SK-N-SH (cell line): ENCODE results near the gene MEOX1. TPM values are rescaled to one million over a fixed set of nuclear protein-coding genes. Genes with fewer than 3 reads are reported as not detected.

Experiments
- CTCF ChIA-PET: fragments of 300-600, 350-600 bp; formaldehyde crosslinking; extraction: SDS; loops from one replicate; lab custom pipeline; 2021; lab: Yijun Ruan, JAX
- POLR2A ChIA-PET: fragments of 350-600 bp; sonication (Branson Sonifier 250); formaldehyde crosslinking; extraction: SDS; loops from one replicate; lab custom pipeline; 2020; ENCODE audit warnings: antibody characterized with exemption, inconsistent platforms; lab: Yijun Ruan, JAX
- DNase-seq: peaks from one replicate; pipeline ENCODE4 v3.0.0; 2012
- H2AFZ ChIP-seq: fragments of 200-600 bp; sonication (generic); 2 replicates; pipeline ENCODE4 v1.8.1; 2016; ENCODE audit warnings: antibody characterized with exemption, mild to moderate bottlenecking, low read depth
- H3F3A ChIP-seq: fragments of 200-600 bp; sonication (generic); replicated peaks from 2 replicates; pipeline ENCODE3; 2016; ENCODE audit warnings: antibody characterized with exemption, mild to moderate bottlenecking; ENCODE audit not compliant: insufficient read depth
- H3K27ac ChIP-seq, 2 experiments: fragments of 200-500 bp in 1 of 2; fragments of 200-600 bp in 1 of 2; sonication (Bioruptor generic) in 1 of 2; sonication (generic), shearing (Covaris generic) in 1 of 2; 2 replicates each; pipeline versions ENCODE4 v1.5.1 to v1.6.1; 2014 to 2016; ENCODE audit warnings: low read depth in 2 of 2, inconsistent platforms in 1 of 2, low read length in 1 of 2, mild to moderate bottlenecking in 1 of 2, mixed read lengths in 1 of 2
- H3K27me3 ChIP-seq: fragments of 200-600 bp; sonication (generic), shearing (Covaris generic); 2 replicates; pipeline ENCODE4 v1.6.1; 2016; ENCODE audit warnings: mixed run types; ENCODE audit not compliant: insufficient read depth
- H3K36me3 ChIP-seq, 2 experiments: fragments of 200-500 bp in 1 of 2; fragments of 200-600 bp in 1 of 2; sonication (Bioruptor generic) in 1 of 2; sonication (generic) in 1 of 2; replicated peaks in 1 of 2; 2 replicates each; pipeline versions ENCODE3 to v1.5.1; 2014 to 2016; ENCODE audit warnings: low read length in 1 of 2, mild to moderate bottlenecking in 1 of 2; ENCODE audit not compliant: insufficient read depth in 2 of 2, control insufficient read depth in 1 of 2
- H3K4me1 ChIP-seq, 2 experiments: fragments of 200-500 bp in 1 of 2; fragments of 200-600 bp in 1 of 2; sonication (Bioruptor generic) in 1 of 2; sonication (generic), shearing (Covaris generic) in 1 of 2; 2 replicates each; pipeline versions ENCODE4 v1.5.1 to v1.6.1; 2014 to 2016; ENCODE audit warnings: low read depth in 1 of 2, low read length in 1 of 2, mixed run types in 1 of 2; ENCODE audit not compliant: insufficient read depth in 2 of 2, control insufficient read depth in 1 of 2
- H3K4me2 ChIP-seq: fragments of 200-600 bp; sonication (generic), shearing (Covaris generic); 2 replicates; pipeline ENCODE4 v1.6.1; 2017; ENCODE audit warnings: mixed run types
- H3K4me3 ChIP-seq, 2 experiments: fragments of 200-500 bp in 1 of 2; fragments of 200-600 bp in 1 of 2; sonication (Bioruptor generic) in 1 of 2; sonication (generic), shearing (Covaris generic) in 1 of 2; 2 replicates each; pipeline versions ENCODE4 v1.5.1 to v1.8.1; 2014 to 2016; ENCODE audit warnings: low read depth in 2 of 2, inconsistent platforms in 1 of 2, low read length in 1 of 2, mild to moderate bottlenecking in 1 of 2, mixed read lengths in 1 of 2, moderate library complexity in 1 of 2
- H3K79me2 ChIP-seq: fragments of 200-600 bp; sonication (generic); 2 replicates; pipeline ENCODE4 v1.8.1; 2017; ENCODE audit warnings: mild to moderate bottlenecking; ENCODE audit not compliant: insufficient read depth
- H3K9ac ChIP-seq: fragments of 200-600 bp; sonication (generic); 2 replicates; pipeline ENCODE4 v1.6.1; 2017; ENCODE audit warnings: mixed run types
- H3K9me2 ChIP-seq: fragments of 200-600 bp; sonication (generic); 2 replicates; pipeline ENCODE4 v1.6.1; 2017; ENCODE audit warnings: mixed run types
- H3K9me3 ChIP-seq: fragments of 200-600 bp; sonication (generic); 2 replicates; pipeline ENCODE4 v1.6.1; 2017; ENCODE audit warnings: mixed run types, mild to moderate bottlenecking, moderate library complexity
- H4K20me1 ChIP-seq: fragments of 200-600 bp; sonication (generic); 2 replicates; pipeline ENCODE4 v1.6.1; 2017; ENCODE audit warnings: mild to moderate bottlenecking, mixed run types; ENCODE audit not compliant: insufficient read depth
- CHD2 ChIP-seq: fragments of 150-350 bp; IDR thresholded peaks from 2 replicates; pipeline ENCODE4 v1.6.1; 2018; ENCODE audit warnings: low read length; ENCODE audit not compliant: partially characterized antibody
- FOXM1 ChIP-seq: IDR thresholded peaks from 2 replicates; pipeline ENCODE4 v1.4.0; 2012; ENCODE audit warnings: low read depth, mild to moderate bottlenecking
- GABPA ChIP-seq: IDR thresholded peaks from 2 replicates; pipeline ENCODE4 v1.4.0; 2012; ENCODE audit warnings: low read depth, mild to moderate bottlenecking
- MAX ChIP-seq: IDR thresholded peaks from 2 replicates; pipeline ENCODE4 v1.4.0; 2012; ENCODE audit warnings: low read depth
- MEF2A ChIP-seq: IDR thresholded peaks from 2 replicates; pipeline ENCODE4 v1.4.0; 2012; ENCODE audit warnings: low read depth, borderline replicate concordance
- NFIC ChIP-seq: IDR thresholded peaks from 2 replicates; pipeline ENCODE4 v1.4.0; 2012; ENCODE audit warnings: borderline replicate concordance
- NRF1 ChIP-seq: IDR thresholded peaks from 2 replicates; pipeline ENCODE4 v1.6.1; 2012; ENCODE audit warnings: low read depth, mild to moderate bottlenecking, low read length
- RAD21 ChIP-seq: IDR thresholded peaks from 2 replicates; pipeline ENCODE4 v1.6.1; 2012; ENCODE audit warnings: mild to moderate bottlenecking, low read length
- SMC3 ChIP-seq: IDR thresholded peaks from 2 replicates; pipeline ENCODE4 v1.6.1; 2012; ENCODE audit warnings: low read depth, low read length, improper control_type of control experiment
- TEAD4 ChIP-seq: IDR thresholded peaks from 2 replicates; pipeline ENCODE4 v1.4.0; 2012; ENCODE audit warnings: mild to moderate bottlenecking, borderline replicate concordance; ENCODE audit not compliant: insufficient read depth
- USF1 ChIP-seq: IDR thresholded peaks from 2 replicates; pipeline ENCODE4 v1.4.0; 2012; ENCODE audit warnings: low read depth, borderline replicate concordance
- WGBS: methylation state at CpG from one replicate; pipeline ENCODE4 v1.1.6; 2017; ENCODE audit warnings: low lambda C conversion rate; 5-methylcytosine and 5-hydroxymethylcytosine counted together
- polyA plus RNA-seq, 3 experiments: library from polyadenylated mRNA; depleted of rRNA; stranded (reverse); fragments of >200 nt; gene quantifications; 2 replicates each; pipeline ENCODE4 v1.2.3, GENCODE V29; 2012
- TF ChIP-seq, protein P1 (sequence below): fragments of 150-350 bp; IDR thresholded peaks from 2 replicates; pipeline ENCODE4 v1.6.1; 2017; ENCODE audit warnings: antibody characterized with exemption, low read length, low read depth, borderline replicate concordance

MEOX1 gene
- polyA plus RNA-seq, 1 of the 3 experiments (the other 2 are of a cell fraction) = 0.05 TPM

DNA sequence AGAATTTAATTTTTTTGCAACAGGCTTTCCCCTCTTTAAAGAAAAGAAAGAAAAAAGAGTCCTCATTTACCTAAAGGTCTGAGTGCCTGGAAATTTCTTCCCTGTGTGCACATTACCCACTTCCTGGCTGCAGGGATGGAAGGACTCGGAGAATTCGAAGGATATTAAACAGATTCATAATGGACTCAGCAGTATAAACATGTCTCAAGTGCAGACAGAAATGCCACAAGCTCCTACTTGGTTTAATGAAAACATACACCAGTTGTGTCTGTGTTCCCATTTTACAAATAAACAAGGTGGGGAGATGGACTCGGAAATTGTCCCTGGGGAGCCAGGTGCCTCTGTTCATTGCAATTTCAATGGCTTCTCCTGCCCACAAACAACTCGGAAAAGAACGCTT, 47.2 kb downstream of the MEOX1 start:
- Histone ChIP-seq H3K27me3 (no peaks in the 10 kb centered on the region), H3K4me1 (no peaks in the 10 kb centered on the region), H3K9ac (no peak overlapping the region), H2AFZ (no peak overlapping the region), H3K9me2 (no peaks in the 10 kb centered on the region), H3K4me2 (no peak overlapping the region), H3K4me3 (no peak overlapping the region), H4K20me1 (no peaks in the 10 kb centered on the region), H3K79me2 (no peaks in the 10 kb centered on the region), H3K9me3 (no peaks in the 10 kb centered on the region), H3F3A (no peaks in the 10 kb centered on the region), H3K36me3 (no peaks in the 10 kb centered on the region), H3K27ac (no peak overlapping the region)
- TF ChIP-seq SMC3 (no peak), CHD2 (no peak), MEF2A (no peak)
- 73% methylated on average over 5 of the region's 5 CpGs for WGBS
- POLR2A ChIA-PET = no interaction called here
- CTCF ChIA-PET = interaction anchor here (1.7 to 2.0 kb wide), 3 partner anchors 10 to 38 kb away, joined by 5 to 9 read pairs (median 8); no protein-coding TSS in a partner anchor
- no peak for DNase-seq

DNA sequence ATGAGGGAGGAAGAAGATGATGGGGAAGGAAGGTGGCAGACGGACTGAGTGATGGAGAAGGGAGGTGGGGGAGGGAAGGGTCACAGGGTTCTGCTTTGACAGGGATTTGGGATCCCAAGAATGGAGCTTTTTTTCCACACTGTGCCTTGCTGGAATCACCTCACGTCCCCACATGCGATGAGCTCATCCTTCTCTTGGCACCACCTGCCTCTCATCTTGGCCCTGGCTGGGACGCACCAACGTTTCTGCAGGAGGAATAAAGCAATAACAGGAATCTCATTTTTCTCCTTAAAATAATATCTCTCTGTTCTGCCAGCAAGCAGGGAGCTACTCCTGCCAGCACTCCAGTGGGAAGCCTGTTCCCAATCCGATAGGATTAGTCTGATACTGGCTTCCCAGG, 47.8 kb downstream of the MEOX1 start:
- no peak for TF ChIP-seq FOXM1
- TF ChIP-seq, protein P1, sequence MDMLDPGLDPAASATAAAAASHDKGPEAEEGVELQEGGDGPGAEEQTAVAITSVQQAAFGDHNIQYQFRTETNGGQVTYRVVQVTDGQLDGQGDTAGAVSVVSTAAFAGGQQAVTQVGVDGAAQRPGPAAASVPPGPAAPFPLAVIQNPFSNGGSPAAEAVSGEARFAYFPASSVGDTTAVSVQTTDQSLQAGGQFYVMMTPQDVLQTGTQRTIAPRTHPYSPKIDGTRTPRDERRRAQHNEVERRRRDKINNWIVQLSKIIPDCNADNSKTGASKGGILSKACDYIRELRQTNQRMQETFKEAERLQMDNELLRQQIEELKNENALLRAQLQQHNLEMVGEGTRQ = no peak
- no peak for TF ChIP-seq GABPA
- TF ChIP-seq USF1 = no peak
- TF ChIP-seq RAD21 = no peak
- TF ChIP-seq MAX = no peak
- TF ChIP-seq NFIC = no peak
- TF ChIP-seq NRF1 = no peak
- TF ChIP-seq TEAD4 = no peak
- CTCF ChIA-PET = interaction anchor here (0.8 to 2.0 kb wide), 4 partner anchors 10 to 37 kb away, joined by 3 to 9 read pairs (median 6); no protein-coding TSS in a partner anchor
- no peak overlapping the region for H3K4me2 ChIP-seq
- H3K9me3 ChIP-seq = no peaks in the 10 kb centered on the region
- H3K9ac ChIP-seq = no peak overlapping the region
- no peak for DNase-seq
- no peaks in the 10 kb centered on the region for H4K20me1 ChIP-seq
- H3F3A ChIP-seq = no peaks in the 10 kb centered on the region
- H3K4me1 ChIP-seq = no peaks in the 10 kb centered on the region
- no peaks in the 10 kb centered on the region for H3K9me2 ChIP-seq
- 75% methylated on average over 6 of the region's 6 CpGs for WGBS
- POLR2A ChIA-PET = no interaction called here
- H3K79me2 ChIP-seq = no peaks in the 10 kb centered on the region
- no peak overlapping the region for H3K27ac ChIP-seq
- H3K36me3 ChIP-seq = no peaks in the 10 kb centered on the region
- no peak overlapping the region for H3K4me3 ChIP-seq
- H3K27me3 ChIP-seq = no peaks in the 10 kb centered on the region
- no peak overlapping the region for H2AFZ ChIP-seq
